ENCODE data around the gene ABI3BP. TPM values are rescaled to one million over a fixed set of nuclear protein-coding genes. Genes with fewer than 3 reads are reported as not detected.

The ABI3BP gene
- total RNA-seq, 2 donors from 2014 or later = 0.12 to 0.32 TPM

- no peak for ATAC-seq
- Mint-ChIP-seq H3K9me3 (no peaks in the 10 kb centered on the region), H3K36me3 (no peaks in the 10 kb centered on the region)
These were observed 110.6 kb downstream of the ABI3BP start for GRCh38 chr3:100882571-100882984.

DNA sequence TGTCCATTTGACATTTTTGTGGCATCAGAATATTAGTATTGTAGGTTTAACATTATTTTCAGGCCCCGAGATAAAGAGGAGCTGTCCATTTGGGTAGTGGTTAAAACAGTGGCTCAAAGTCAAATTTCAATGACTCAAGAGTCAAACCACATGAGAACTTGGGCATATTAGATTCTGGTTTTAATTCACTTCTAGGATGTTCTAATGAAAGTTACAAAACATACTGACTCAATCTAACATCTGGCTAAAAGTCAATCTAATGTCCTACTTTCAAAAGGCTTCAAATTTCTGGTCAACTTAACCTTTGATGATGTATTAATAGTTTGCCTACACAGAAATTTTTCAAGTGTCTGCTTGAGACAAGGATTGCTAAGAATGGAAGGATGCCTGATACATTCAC, 112.4 kb downstream of the ABI3BP start:
- Mint-ChIP-seq H3K36me3 (no peaks in the 10 kb centered on the region), H3K9me3 (no peaks in the 10 kb centered on the region), H3K27ac (no peak overlapping the region)
- ATAC-seq (no peak), DNase-seq (ENCODE audit: low spot score in 2 of 2) (no peak)

More at GRCh38 chr3:100882571-100882984, 110.6 kb downstream of the ABI3BP start:
- no peak for DNase-seq (ENCODE audit: low spot score in 2 of 2)
- no peak overlapping the region for H3K27ac Mint-ChIP-seq

GRCh38 chr3:100880072-100880471, 113.1 kb downstream of the ABI3BP start:
- Mint-ChIP-seq H3K36me3 (no peaks in the 10 kb centered on the region), H3K9me3 (no peaks in the 10 kb centered on the region), H3K27ac (no peak overlapping the region)
- DNase-seq (ENCODE audit: low spot score in 2 of 2) (no peak), ATAC-seq (no peak)

- no peaks in the 10 kb centered on the region for H3K36me3 Mint-ChIP-seq
- no peak for ATAC-seq
These were observed 113.9 kb downstream of the ABI3BP start for GRCh38 chr3:100879195-100879810.

DNA sequence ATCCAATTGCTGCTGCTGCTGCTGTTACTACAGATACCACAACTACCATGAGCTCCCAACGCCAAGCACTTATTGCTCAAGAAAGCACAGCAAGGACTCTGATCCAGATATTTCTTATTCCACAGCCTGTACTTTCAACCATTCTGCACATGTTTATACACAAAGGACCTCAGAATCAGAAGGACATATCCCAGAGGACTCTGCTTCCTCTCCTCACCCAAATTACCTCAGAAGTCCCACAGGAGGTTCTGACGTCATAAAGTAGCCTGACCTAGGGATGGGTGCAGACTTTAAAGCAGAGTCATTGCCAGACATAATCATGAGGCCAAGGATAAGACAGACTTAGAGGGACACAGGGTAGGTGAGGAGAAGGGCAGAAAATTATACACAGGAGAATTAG, 115.9 kb downstream of the ABI3BP start:
- no peaks in the 10 kb centered on the region for H3K9me3 Mint-ChIP-seq
- DNase-seq (ENCODE audit: low spot score in 2 of 2) (no peak), ATAC-seq (no peak)
- H3K36me3 Mint-ChIP-seq = no peaks in the 10 kb centered on the region
- H3K27ac Mint-ChIP-seq = no peak overlapping the region

More at GRCh38 chr3:100879195-100879810, 113.9 kb downstream of the ABI3BP start:
- Mint-ChIP-seq H3K9me3 (no peaks in the 10 kb centered on the region), H3K27ac (no peak overlapping the region)
- no peak for DNase-seq (ENCODE audit: low spot score in 2 of 2)

GRCh38 chr3:100875239-100875638, 118.0 kb downstream of the ABI3BP start:
- Mint-ChIP-seq H3K27ac (no peak overlapping the region), H3K9me3 (peaks cover 0 to 5% of the 10 kb centered on the region in 2 donors), H3K36me3 (no peaks in the 10 kb centered on the region)
- ATAC-seq (no peak), DNase-seq (ENCODE audit: low spot score in 2 of 2) (no peak)

DNA sequence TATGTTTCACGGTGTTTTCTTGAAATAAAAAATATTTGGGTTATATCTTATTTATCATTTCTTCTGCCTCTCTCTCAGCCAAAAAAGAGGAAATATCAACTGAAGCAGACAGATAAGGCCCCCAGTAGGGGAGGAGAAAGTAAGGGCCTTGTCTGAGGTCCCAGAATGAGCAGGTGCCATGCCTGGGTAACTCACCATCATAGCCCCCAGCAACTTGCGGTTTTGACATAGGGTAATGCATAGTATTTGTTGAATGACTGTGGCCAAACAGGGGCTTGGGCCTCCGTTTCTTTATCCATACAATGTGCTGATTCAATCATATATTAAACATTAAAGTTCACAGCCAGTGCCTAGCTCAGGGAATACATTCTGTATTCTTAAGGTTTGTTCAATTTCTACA, 119.6 kb downstream of the ABI3BP start:
- Mint-ChIP-seq H3K36me3 (no peaks in the 10 kb centered on the region), H3K27ac (no peak overlapping the region), H3K9me3 (peaks cover 0 to 5% of the 10 kb centered on the region in 2 donors)
- ATAC-seq (no peak), DNase-seq (ENCODE audit: low spot score in 2 of 2) (no peak)

GRCh38 chr3:100871306-100871705, 121.9 kb downstream of the ABI3BP start:
- ATAC-seq = no peak

GRCh38 chr3:100869787-100870186, 123.4 kb downstream of the ABI3BP start:
- peaks cover 0 to 5% of the 10 kb centered on the region in 2 donors for H3K9me3 Mint-ChIP-seq
- no peak overlapping the region for H3K27ac Mint-ChIP-seq
- no peak for ATAC-seq

More at GRCh38 chr3:100871306-100871705, 121.9 kb downstream of the ABI3BP start:
- Mint-ChIP-seq H3K9me3 (peaks cover 0 to 5% of the 10 kb centered on the region in 2 donors), H3K36me3 (no peaks in the 10 kb centered on the region), H3K27ac (no peak overlapping the region)
- DNase-seq (ENCODE audit: low spot score in 2 of 2) = no peak

DNA sequence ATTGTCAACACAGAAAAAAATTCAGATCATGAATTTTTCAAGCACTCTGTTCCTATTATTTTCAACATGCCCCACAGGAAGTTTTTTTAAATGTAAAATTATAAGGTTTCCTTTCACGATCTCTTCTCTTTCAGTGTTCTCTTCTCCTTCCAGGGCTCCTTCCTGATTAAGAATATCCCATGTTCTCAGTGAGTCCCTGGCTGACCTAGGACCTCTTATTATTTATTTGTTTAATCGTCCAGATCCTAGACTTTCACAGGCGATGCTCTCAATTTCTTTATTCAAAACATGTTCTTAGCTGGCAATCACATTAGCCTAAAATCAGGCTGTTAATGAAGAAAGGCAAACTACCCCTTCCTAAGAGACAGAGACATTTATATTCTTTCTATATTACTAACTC, 124.3 kb downstream of the ABI3BP start:
- DNase-seq (ENCODE audit: low spot score in 2 of 2) (no peak), ATAC-seq (no peak)
- Mint-ChIP-seq H3K27ac (no peak overlapping the region), H3K9me3 (peaks cover 0 to 5% of the 10 kb centered on the region in 2 donors), H3K36me3 (no peaks in the 10 kb centered on the region)

More at GRCh38 chr3:100869787-100870186, 123.4 kb downstream of the ABI3BP start:
- no peaks in the 10 kb centered on the region for H3K36me3 Mint-ChIP-seq
- DNase-seq (ENCODE audit: low spot score in 2 of 2) = no peak

DNA sequence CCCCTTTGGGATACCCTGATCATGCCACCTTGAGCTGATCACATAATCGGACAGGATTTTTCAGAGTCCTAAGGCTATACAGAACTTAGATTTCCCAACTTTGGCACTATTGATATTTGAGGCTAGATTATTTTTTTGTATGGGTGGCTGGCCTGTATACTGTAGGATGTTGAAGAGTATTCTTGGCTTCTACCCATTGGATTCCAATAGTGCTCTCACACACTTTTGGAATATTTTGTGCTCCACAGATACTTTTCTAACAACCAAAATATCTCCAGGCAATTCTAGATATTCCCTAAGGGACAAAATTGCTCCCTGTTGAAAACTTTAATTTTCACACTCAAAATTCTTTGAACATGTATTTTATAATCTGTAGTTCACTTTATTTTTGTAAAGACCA, 125.1 kb downstream of the ABI3BP start:
- H3K27ac Mint-ChIP-seq = no peak overlapping the region
- peaks cover 0 to 5% of the 10 kb centered on the region in 2 donors for H3K9me3 Mint-ChIP-seq
- DNase-seq (ENCODE audit: low spot score in 2 of 2) = no peak
- H3K36me3 Mint-ChIP-seq = no peaks in the 10 kb centered on the region
- ATAC-seq = no peak

DNA sequence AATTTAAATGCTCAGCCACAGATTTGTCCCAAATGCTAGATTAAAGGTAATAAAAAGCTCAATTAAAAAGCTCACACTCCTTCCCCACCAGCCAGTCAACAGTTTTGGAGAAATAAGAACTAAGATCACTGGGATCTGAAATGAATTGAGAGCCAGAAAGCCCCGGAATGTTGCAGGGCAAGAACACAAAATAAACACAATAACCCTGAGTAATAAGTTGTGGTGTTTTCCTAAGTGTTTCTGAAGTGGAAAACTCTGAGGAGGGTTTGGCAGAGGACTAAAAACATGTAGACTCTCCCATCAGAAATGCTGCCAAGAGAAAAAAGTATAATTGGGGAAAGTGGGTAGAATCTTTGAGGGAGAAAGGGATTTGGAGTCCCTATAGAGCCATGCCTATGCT, 127.8 kb downstream of the ABI3BP start:
- ATAC-seq (no peak), DNase-seq (ENCODE audit: low spot score in 2 of 2) (no peak)
- H3K9me3 Mint-ChIP-seq = peaks cover 0 to 2% of the 10 kb centered on the region in 2 donors
- no peak overlapping the region for H3K27ac Mint-ChIP-seq
- H3K36me3 Mint-ChIP-seq = no peaks in the 10 kb centered on the region

- no peak for ATAC-seq
- H3K9me3 Mint-ChIP-seq = no peaks in the 10 kb centered on the region
- no peak overlapping the region for H3K27ac Mint-ChIP-seq
- no peak for DNase-seq (ENCODE audit: low spot score in 2 of 2)
- no peaks in the 10 kb centered on the region for H3K36me3 Mint-ChIP-seq
These were observed 128.6 kb downstream of the ABI3BP start for GRCh38 chr3:100864471-100865250.

GRCh38 chr3:100857863-100858262, 135.4 kb downstream of the ABI3BP start:
- no peak for DNase-seq (ENCODE audit: low spot score in 2 of 2)
- Mint-ChIP-seq H3K27ac (no peak overlapping the region), H3K36me3 (no peaks in the 10 kb centered on the region), H3K9me3 (no peaks in the 10 kb centered on the region)
- ATAC-seq = no peak

DNA sequence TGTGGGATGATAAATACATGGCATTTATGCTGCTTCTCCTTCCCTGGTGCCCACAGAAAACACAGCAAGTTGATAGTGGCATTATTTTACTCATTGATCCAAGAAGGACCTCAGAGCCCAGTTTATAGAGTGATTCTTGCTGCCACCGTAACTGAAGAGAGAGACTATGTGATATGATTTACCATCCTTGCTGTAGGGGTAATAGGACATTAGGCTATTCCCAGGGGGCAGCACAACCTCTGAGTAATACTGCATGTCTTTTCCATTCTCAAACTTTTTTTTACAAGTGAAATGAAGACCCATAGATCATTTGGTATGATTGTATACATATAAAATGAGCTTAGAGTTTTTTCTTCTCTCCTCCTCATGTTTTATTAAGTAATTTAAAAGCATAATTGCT, 136.4 kb downstream of the ABI3BP start:
- H3K36me3 Mint-ChIP-seq = no peaks in the 10 kb centered on the region
- ATAC-seq (no peak), DNase-seq (ENCODE audit: low spot score in 2 of 2) (no peak)
- H3K9me3 Mint-ChIP-seq = no peaks in the 10 kb centered on the region
- no peak overlapping the region for H3K27ac Mint-ChIP-seq

DNA sequence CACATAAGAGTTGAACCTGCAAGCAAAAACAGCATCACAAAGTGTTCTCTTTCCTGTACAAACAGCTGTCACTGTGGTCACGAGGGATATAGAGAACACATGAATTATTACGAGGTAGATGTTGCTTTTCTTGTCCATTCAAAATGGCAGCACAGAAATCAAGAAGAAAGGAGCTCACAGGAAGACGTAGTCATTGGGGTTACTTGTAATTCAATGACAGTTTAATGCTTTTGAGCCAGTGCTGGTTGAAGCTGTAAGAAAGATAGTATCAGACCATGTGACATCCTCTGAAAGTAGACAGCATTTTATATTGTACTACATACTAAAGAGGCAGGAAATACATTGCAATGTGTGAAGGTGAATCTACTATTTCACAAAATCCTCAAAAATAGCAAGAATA, 140.4 kb downstream of the ABI3BP start:
- Mint-ChIP-seq H3K9me3 (no peaks in the 10 kb centered on the region), H3K27ac (no peak overlapping the region), H3K36me3 (no peaks in the 10 kb centered on the region)
- DNase-seq (ENCODE audit: low spot score in 2 of 2) = no peak
- ATAC-seq = no peak

DNA sequence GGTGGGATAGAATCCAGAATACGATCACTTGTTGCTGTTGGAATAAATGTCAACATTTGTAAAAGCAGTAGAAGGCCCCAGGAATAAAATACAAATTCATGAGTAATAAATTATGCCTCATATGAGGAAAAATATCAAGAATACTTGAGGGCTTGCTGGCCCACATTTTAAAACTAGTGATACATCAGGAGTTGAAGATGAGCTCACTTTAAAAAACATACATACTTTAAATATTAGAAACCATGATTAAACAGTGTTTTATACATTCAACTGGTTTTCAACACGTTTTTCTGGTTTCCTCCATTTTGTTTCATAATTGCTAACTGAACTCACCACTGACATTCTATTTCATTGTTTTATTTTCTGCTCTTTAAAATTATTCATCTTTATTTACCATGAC, 142.5 kb downstream of the ABI3BP start:
- ATAC-seq (no peak), DNase-seq (ENCODE audit: low spot score in 2 of 2) (no peak)
- Mint-ChIP-seq H3K27ac (no peak overlapping the region), H3K36me3 (no peaks in the 10 kb centered on the region), H3K9me3 (no peaks in the 10 kb centered on the region)

GRCh38 chr3:100850156-100850555, 143.1 kb downstream of the ABI3BP start:
- no peaks in the 10 kb centered on the region for H3K9me3 Mint-ChIP-seq
- no peak for DNase-seq (ENCODE audit: low spot score in 2 of 2)
- no peak overlapping the region for H3K27ac Mint-ChIP-seq
- H3K36me3 Mint-ChIP-seq = no peaks in the 10 kb centered on the region
- no peak for ATAC-seq
